Pancreas (tissue), 10 donors: ENCODE results near the gene TIMM17A. TPM values are rescaled to one million over a fixed set of nuclear protein-coding genes. Genes with fewer than 3 reads are reported as not detected.

Source experiments
- ATAC-seq, 4 donors: fragments of 200-7000 bp; cut with Tn5 transposase; one replicate each; pipeline versions ENCODE4 v1.8.0 to v1.9.1; 2020; ENCODE audit warnings: mild to moderate bottlenecking in 4 of 4, moderate library complexity in 4 of 4
- DNase-seq, 6 donors: peaks; one replicate each; pipeline ENCODE4 v3.0.0-alpha.2; 2020
- FAIRE-seq: peaks from 2 replicates; lab custom pipeline; 2012; peaks lifted over from hg19 to GRCh38; lab: Jason Lieb, UNC
- H3K27ac ChIP-seq, 4 donors: fragments of 200-600 bp; sonication (generic); 1 replicate in 3 of 4; 2 replicates in 1 of 4; pipeline versions ENCODE4 v1.5.0 to v1.8.0; 2020
- H3K27me3 ChIP-seq, 4 donors: fragments of 200-600 bp; one replicate each; pipeline ENCODE4 v1.8.0; 2021
- H3K36me3 ChIP-seq, 3 donors: fragments of 200-600 bp; sonication (generic) in 1 of 3; one replicate each; pipeline versions ENCODE4 v1.5.0 to v1.8.0; 2020 to 2021
- H3K4me1 ChIP-seq, 3 donors: fragments of 200-600 bp; one replicate each; pipeline ENCODE4 v1.8.0; 2021
- H3K4me3 ChIP-seq, 4 donors: fragments of 200-600 bp; sonication (generic) in 2 of 4; one replicate each; pipeline versions ENCODE4 v1.5.0 to v1.8.0; 2020 to 2021
- H3K9me3 ChIP-seq, 4 donors: fragments of 200-600 bp; one replicate each; pipeline ENCODE4 v1.8.0; 2021
- CTCF ChIP-seq, 4 donors: fragments of 200-600 bp; sonication (generic) in 3 of 4; IDR thresholded peaks; one replicate each; pipeline versions ENCODE4 v1.5.0 to v1.8.0; 2021; ENCODE audit warnings: antibody characterized with exemption in 4 of 4
- WGBS, 2 donors: extraction: QIAGEN DNeasy Blood & Tissue Kit; methylation state at CpG; one replicate each; pipeline ENCODE4 v1.1.7; 2013; 5-methylcytosine and 5-hydroxymethylcytosine counted together
- intact Hi-C, 3 donors: fragments of 100-400 bp; cut with DNase I; formaldehyde crosslinking; loops; one replicate each; pipeline versions ENCODE4 v1.11.1 to v1.14.2; 2022
- polyA plus RNA-seq, 2 donors: library from polyadenylated mRNA; stranded (reverse); fragments of 200-250 nt; gene quantifications; one replicate each; pipeline ENCODE4 v1.2.3, GENCODE V29; 2013
- total RNA-seq, 6 donors: library from RNA; stranded (reverse); fragmentation: NEBNext Ultra II Directional in 4 of 6; extraction: Animal tissue kit (Norgen Biotek cat#: 25700) in 4 of 6; gene quantifications; one replicate each; pipeline versions ENCODE4 v1.2.1 to v1.2.4, GENCODE V29; 2021 to 2023
- donor health status: healthy with polysubstance abuse.
- donor health status: DM: no; HTN: no; CAD: no; lungs with moderate emphysema.
- donor health status: DM: no; HTN: no; CAD: no.
- donor health status: control.
- donor health status: control.
- donor health status: Bipolar disorder and iron deficiency.
- donor health status: DM: yes; HTN: yes; CAD: no.
- donor health status: DM: no; HTN: no; CAD: no.
- donor health status: DM: no; HTN: no; CAD: no.
- donor health status: DM: yes; HTN: yes; CAD: no.

TIMM17A gene
- total and polyA plus RNA-seq, 8 donors: 7.9 to 28.2 (median 17.5) TPM

- Histone ChIP-seq H3K4me1 (peaks cover 5 to 17% (median 12%) of the 10 kb centered on the region in 3 donors), H3K27ac (peak overlapping the region; percentile 49 to 97 (median 71))
- FAIRE-seq: no peak
These were observed 52.0 kb downstream of the TIMM17A start for GRCh38 chr1:202007304-202007703.

GRCh38 chr1:202007805-202008489, 52.6 kb downstream of the TIMM17A start:
- H3K36me3 ChIP-seq: peaks cover 0 to 31% (median 14%) of the 10 kb centered on the region in 3 donors
- H3K9me3 ChIP-seq: no peaks in the 10 kb centered on the region
- intact Hi-C loops: loop anchor here in 1 of 3 donors (10.0 kb wide), 1 partner anchor 107 kb away; no protein-coding TSS in a partner anchor
- no peak for TF ChIP-seq CTCF (IDR thresholded peaks at IDR 0.05)
- WGBS, 2 donors: 31 to 33% methylated on average over 8 to 10 of the region's 11 CpGs
- peak overlapping the region in 2 of 4 donors; percentile 14 to 83 for H3K4me3 ChIP-seq
- peak overlapping the region; percentile 51 to 97 (median 78) for H3K27ac ChIP-seq
- ATAC-seq (peak; percentile 18 to 36 (median 22)), DNase-seq (peak; percentile 69 to 88 (median 80)), FAIRE-seq (no peak)
- H3K27me3 ChIP-seq: no peaks in the 10 kb centered on the region
- H3K4me1 ChIP-seq: peaks cover 5 to 17% (median 12%) of the 10 kb centered on the region in 3 donors

More at GRCh38 chr1:202007304-202007703, 52.0 kb downstream of the TIMM17A start:
- no peak for DNase-seq
- intact Hi-C loops: loop anchor here in 1 of 3 donors (10.0 kb wide), 1 partner anchor 107 kb away; no protein-coding TSS in a partner anchor
- 49 to 56% methylated on average over 8 of the region's 8 CpGs for WGBS, 2 donors
- Histone ChIP-seq H3K9me3 (no peaks in the 10 kb centered on the region), H3K27me3 (no peaks in the 10 kb centered on the region), H3K4me3 (peak overlapping the region in 2 of 4 donors; percentile 14 to 83), H3K36me3 (peaks cover 0 to 28% (median 14%) of the 10 kb centered on the region in 3 donors)
- no peak for ATAC-seq
- no peak for TF ChIP-seq CTCF (IDR thresholded peaks at IDR 0.05)

- Histone ChIP-seq H3K4me1 (peaks cover 7 to 24% (median 12%) of the 10 kb centered on the region in 3 donors), H3K27ac (peak overlapping the region; percentile 80 to 97 (median 88)), H3K27me3 (no peaks in the 10 kb centered on the region), H3K4me3 (peak overlapping the region in 2 of 4 donors; percentile 17 to 83), H3K9me3 (no peaks in the 10 kb centered on the region), H3K36me3 (peaks cover 0 to 30% (median 17%) of the 10 kb centered on the region in 3 donors)
- DNase-seq: peak; percentile 74 to 89 (median 80)
- 6 to 10% methylated on average over 11 of the region's 11 CpGs for WGBS, 2 donors
- ATAC-seq: peak; percentile 61 to 72 (median 65)
- peak; percentile 26 for FAIRE-seq
- TF ChIP-seq CTCF (IDR thresholded peaks at IDR 0.05): peak; percentile 83 to 91 (median 86)
- intact Hi-C loops: loop anchor here in 2 of 3 donors (5.0 to 10.0 kb wide), 2 partner anchors 98 to 105 kb away; no protein-coding TSS in a partner anchor
These were observed 54.2 kb downstream of the TIMM17A start for GRCh38 chr1:202009326-202010179.

- DNase-seq (peak; percentile 92 to 98 (median 96)), ATAC-seq (peak; percentile 77 to 83 (median 80)), FAIRE-seq (no peak)
- Histone ChIP-seq H3K4me1 (peaks cover 13 to 30% (median 14%) of the 10 kb centered on the region in 3 donors), H3K36me3 (peaks cover 3 to 35% (median 13%) of the 10 kb centered on the region in 3 donors), H3K27me3 (no peaks in the 10 kb centered on the region), H3K27ac (peak within 1 kb of the TSS; percentile 86 to 97 (median 92)), H3K9me3 (no peaks in the 10 kb centered on the region), H3K4me3 (peak within 1 kb of the TSS; percentile 61 to 96 (median 76))
- 14 to 18% methylated on average over 23 to 24 of the region's 24 CpGs for WGBS, 2 donors
- TF ChIP-seq CTCF (IDR thresholded peaks at IDR 0.05): no peak
- intact Hi-C loops: loop anchor here in 1 of 3 donors (5.0 kb wide), 1 partner anchor 97 kb away; no protein-coding TSS in a partner anchor
These were observed 55.1 kb downstream of the TIMM17A start, which contains the start of gene ELF3 for GRCh38 chr1:202010180-202011015. TSS of gene ELF3 (plus strand) at chr1:202010587. CDS start at chr1:202011137, 550 bp downstream.
